ENCODE measurements around the gene SRGAP1. TPM values are rescaled to one million over a fixed set of nuclear protein-coding genes. Genes with fewer than 3 reads are reported as not detected.

The SRGAP1 gene
- total and polyA plus RNA-seq, 4 donors: 13.9 to 17.3 (median 15.2) TPM

DNA sequence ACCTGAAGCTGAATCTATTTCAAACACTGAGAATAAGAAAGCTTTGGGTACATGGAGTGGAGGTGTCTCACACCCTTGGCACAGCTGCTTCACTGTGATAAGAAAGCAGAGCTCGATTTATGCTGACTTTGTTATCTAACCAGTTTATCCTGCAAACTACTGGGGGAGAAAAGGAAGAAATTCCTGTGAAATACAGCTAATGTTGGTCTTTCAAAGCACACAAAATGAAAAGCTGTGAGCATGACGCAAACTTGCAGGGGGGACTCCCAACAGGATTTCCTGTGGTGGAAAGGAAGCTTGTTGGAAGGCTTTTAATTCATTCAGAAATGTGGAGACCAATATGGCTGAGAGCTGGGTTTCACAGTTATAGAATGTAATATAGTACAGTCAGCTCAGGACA is 53.4 kb downstream of the SRGAP1 start:
- no peaks in the 10 kb centered on the region for H3K27me3 ChIP-seq (ENCODE audit: control insufficient read depth, insufficient read depth, low read length)
- 50% methylated on average over 1 of the region's 2 CpGs for WGBS (ENCODE audit: insufficient coverage)
- H3K4me1 ChIP-seq (ENCODE audit: control insufficient read depth, insufficient read depth, low read length): no peaks in the 10 kb centered on the region
- peak in 1 of 6 donors; percentile 38 for DNase-seq (ENCODE audit: low read depth in 4 of 6, low spot score in 6 of 6)
- no peak overlapping the region for H3K27ac ChIP-seq (ENCODE audit: low read depth, low read length)
- no peaks in the 10 kb centered on the region for H3K36me3 ChIP-seq (ENCODE audit: control insufficient read depth, insufficient read depth, low read length)
- no peaks in the 10 kb centered on the region for H3K9me3 ChIP-seq (ENCODE audit: control insufficient read depth, insufficient read depth, low read length)
- no peak overlapping the region for H3K4me3 ChIP-seq (ENCODE audit: low read depth, low read length)

DNA sequence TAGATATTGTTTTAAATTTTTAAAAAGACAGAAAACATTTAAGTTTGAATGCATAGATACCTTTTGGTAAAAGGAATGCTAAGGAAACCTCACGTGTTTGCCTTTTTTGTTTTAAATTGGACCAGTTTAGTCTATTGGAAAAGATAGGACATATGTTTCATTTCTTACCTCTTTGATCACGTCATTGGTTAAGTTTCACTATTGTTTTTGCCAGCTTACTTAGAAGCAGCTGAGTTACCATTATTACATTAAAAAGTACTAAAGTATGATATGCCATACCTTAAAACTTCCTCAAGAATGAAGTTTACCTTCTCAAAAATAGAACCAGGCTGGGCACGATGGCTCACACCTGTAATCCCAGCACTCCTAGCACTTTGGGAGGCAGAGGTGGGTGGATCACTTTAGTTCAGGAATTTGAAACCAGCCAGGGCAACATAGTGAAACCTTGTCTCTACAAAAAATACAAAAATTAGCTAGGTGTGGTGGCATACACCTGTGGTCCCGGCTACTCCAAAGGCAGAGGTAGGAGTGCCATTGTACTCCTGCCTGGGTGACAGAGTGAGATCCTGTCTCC is 54.4 kb downstream of the SRGAP1 start:
- Histone ChIP-seq H3K9me3 (ENCODE audit: control insufficient read depth, insufficient read depth, low read length) (no peaks in the 10 kb centered on the region), H3K27ac (ENCODE audit: low read depth, low read length) (no peak overlapping the region), H3K27me3 (ENCODE audit: control insufficient read depth, insufficient read depth, low read length) (no peaks in the 10 kb centered on the region), H3K4me1 (ENCODE audit: control insufficient read depth, insufficient read depth, low read length) (no peaks in the 10 kb centered on the region), H3K36me3 (ENCODE audit: control insufficient read depth, insufficient read depth, low read length) (no peaks in the 10 kb centered on the region), H3K4me3 (ENCODE audit: low read depth, low read length) (no peak overlapping the region)
- DNase-seq (ENCODE audit: low read depth in 4 of 6, low spot score in 6 of 6): no peak
- WGBS (ENCODE audit: insufficient coverage): no CpG with 5 or more reads among the region's 4 CpGs

GRCh38 chr12:63899396-63899795 is 54.9 kb downstream of the SRGAP1 start:
- Histone ChIP-seq H3K27ac (ENCODE audit: low read depth, low read length) (no peak overlapping the region), H3K36me3 (ENCODE audit: control insufficient read depth, insufficient read depth, low read length) (no peaks in the 10 kb centered on the region), H3K4me1 (ENCODE audit: control insufficient read depth, insufficient read depth, low read length) (no peaks in the 10 kb centered on the region), H3K4me3 (ENCODE audit: low read depth, low read length) (no peak overlapping the region), H3K9me3 (ENCODE audit: control insufficient read depth, insufficient read depth, low read length) (no peaks in the 10 kb centered on the region), H3K27me3 (ENCODE audit: control insufficient read depth, insufficient read depth, low read length) (no peaks in the 10 kb centered on the region)
- DNase-seq (ENCODE audit: low read depth in 4 of 6, low spot score in 6 of 6): no peak
- 90% methylated on average over 1 of the region's 4 CpGs for WGBS (ENCODE audit: insufficient coverage)

GRCh38 chr12:63900922-63901793 is 56.7 kb downstream of the SRGAP1 start:
- Histone ChIP-seq H3K27ac (ENCODE audit: low read depth, low read length) (no peak overlapping the region), H3K4me3 (ENCODE audit: low read depth, low read length) (no peak overlapping the region), H3K9me3 (ENCODE audit: control insufficient read depth, insufficient read depth, low read length) (peaks cover 1% of the 10 kb centered on the region), H3K4me1 (ENCODE audit: control insufficient read depth, insufficient read depth, low read length) (no peaks in the 10 kb centered on the region), H3K27me3 (ENCODE audit: control insufficient read depth, insufficient read depth, low read length) (no peaks in the 10 kb centered on the region), H3K36me3 (ENCODE audit: control insufficient read depth, insufficient read depth, low read length) (no peaks in the 10 kb centered on the region)
- no peak for DNase-seq (ENCODE audit: low read depth in 4 of 6, low spot score in 6 of 6)
- WGBS (ENCODE audit: insufficient coverage): 83% methylated on average over 2 of the region's 2 CpGs

- 60% methylated on average over 1 of the region's 4 CpGs for WGBS (ENCODE audit: insufficient coverage)
- no peaks in the 10 kb centered on the region for H3K4me1 ChIP-seq (ENCODE audit: control insufficient read depth, insufficient read depth, low read length)
- DNase-seq (ENCODE audit: low read depth in 4 of 6, low spot score in 6 of 6): no peak
- H3K4me3 ChIP-seq (ENCODE audit: low read depth, low read length): no peak overlapping the region
- peaks cover 1% of the 10 kb centered on the region for H3K9me3 ChIP-seq (ENCODE audit: control insufficient read depth, insufficient read depth, low read length)
- H3K27me3 ChIP-seq (ENCODE audit: control insufficient read depth, insufficient read depth, low read length): no peaks in the 10 kb centered on the region
- H3K36me3 ChIP-seq (ENCODE audit: control insufficient read depth, insufficient read depth, low read length): no peaks in the 10 kb centered on the region
- H3K27ac ChIP-seq (ENCODE audit: low read depth, low read length): no peak overlapping the region
These were observed 60.2 kb downstream of the SRGAP1 start for GRCh38 chr12:63904653-63905052.

DNA sequence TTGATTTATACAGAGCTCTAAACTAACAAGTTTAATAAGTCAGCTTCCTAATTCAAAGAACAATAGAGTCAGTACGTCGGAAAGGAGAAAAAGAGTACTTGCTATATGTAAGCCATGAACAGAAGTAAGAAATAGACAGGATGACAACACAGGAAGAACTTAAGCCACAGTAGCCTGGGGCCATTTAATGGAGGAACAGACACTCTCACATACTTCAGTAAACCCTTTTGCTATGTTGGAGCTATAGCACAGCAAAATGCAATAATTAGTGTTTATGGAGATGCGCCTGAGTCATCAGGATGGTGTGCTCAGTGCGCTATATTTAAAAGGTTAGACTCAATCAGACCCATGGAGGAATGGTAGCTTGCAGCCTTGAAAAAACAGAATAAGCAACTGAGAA is 61.0 kb downstream of the SRGAP1 start:
- no peak for DNase-seq (ENCODE audit: low read depth in 4 of 6, low spot score in 6 of 6)
- Histone ChIP-seq H3K27me3 (ENCODE audit: control insufficient read depth, insufficient read depth, low read length) (no peaks in the 10 kb centered on the region), H3K36me3 (ENCODE audit: control insufficient read depth, insufficient read depth, low read length) (no peaks in the 10 kb centered on the region), H3K4me1 (ENCODE audit: control insufficient read depth, insufficient read depth, low read length) (no peaks in the 10 kb centered on the region), H3K4me3 (ENCODE audit: low read depth, low read length) (no peak overlapping the region), H3K27ac (ENCODE audit: low read depth, low read length) (no peak overlapping the region), H3K9me3 (ENCODE audit: control insufficient read depth, insufficient read depth, low read length) (peaks cover 1% of the 10 kb centered on the region)
- 100% methylated on average over 2 of the region's 4 CpGs for WGBS (ENCODE audit: insufficient coverage)

GRCh38 chr12:63906876-63907275 is 62.4 kb downstream of the SRGAP1 start:
- DNase-seq (ENCODE audit: low read depth in 4 of 6, low spot score in 6 of 6): no peak
- no peaks in the 10 kb centered on the region for H3K36me3 ChIP-seq (ENCODE audit: control insufficient read depth, insufficient read depth, low read length)
- no peak overlapping the region for H3K4me3 ChIP-seq (ENCODE audit: low read depth, low read length)
- no peak overlapping the region for H3K27ac ChIP-seq (ENCODE audit: low read depth, low read length)
- H3K4me1 ChIP-seq (ENCODE audit: control insufficient read depth, insufficient read depth, low read length): no peaks in the 10 kb centered on the region
- no peaks in the 10 kb centered on the region for H3K27me3 ChIP-seq (ENCODE audit: control insufficient read depth, insufficient read depth, low read length)
- WGBS (ENCODE audit: insufficient coverage): no CpG with 5 or more reads among the region's 1 CpG
- peaks cover 1% of the 10 kb centered on the region for H3K9me3 ChIP-seq (ENCODE audit: control insufficient read depth, insufficient read depth, low read length)

GRCh38 chr12:63907561-63907960 is 63.1 kb downstream of the SRGAP1 start:
- Histone ChIP-seq H3K27me3 (ENCODE audit: control insufficient read depth, insufficient read depth, low read length) (no peaks in the 10 kb centered on the region), H3K4me1 (ENCODE audit: control insufficient read depth, insufficient read depth, low read length) (no peaks in the 10 kb centered on the region)
- WGBS (ENCODE audit: insufficient coverage): no CpG with 5 or more reads among the region's 2 CpGs

DNA sequence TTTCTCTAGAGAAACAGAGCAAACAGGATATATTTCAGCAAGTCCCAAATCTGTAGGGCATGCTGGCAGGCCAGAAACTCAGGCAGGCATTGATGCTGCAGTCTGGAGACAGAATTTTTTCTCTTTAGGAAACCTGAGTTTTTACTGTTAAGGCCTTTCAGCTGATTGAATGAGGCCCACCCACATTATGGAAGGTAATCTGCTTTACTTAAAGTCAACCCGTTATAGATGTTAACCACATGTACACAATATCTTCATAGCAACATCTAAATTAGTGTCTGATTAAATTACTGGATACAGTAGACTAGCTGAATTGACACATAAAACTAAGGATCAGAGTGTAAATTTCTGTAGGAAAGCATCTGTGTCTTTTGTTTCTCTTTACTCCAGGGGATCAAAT is 65.2 kb downstream of the SRGAP1 start:
- Histone ChIP-seq H3K27ac (ENCODE audit: low read depth, low read length) (no peak overlapping the region), H3K27me3 (ENCODE audit: control insufficient read depth, insufficient read depth, low read length) (no peaks in the 10 kb centered on the region), H3K4me1 (ENCODE audit: control insufficient read depth, insufficient read depth, low read length) (no peaks in the 10 kb centered on the region), H3K36me3 (ENCODE audit: control insufficient read depth, insufficient read depth, low read length) (no peaks in the 10 kb centered on the region), H3K4me3 (ENCODE audit: low read depth, low read length) (no peak overlapping the region), H3K9me3 (ENCODE audit: control insufficient read depth, insufficient read depth, low read length) (peaks cover 1% of the 10 kb centered on the region)
- no CpG with 5 or more reads among the region's 1 CpG for WGBS (ENCODE audit: insufficient coverage)
- DNase-seq (ENCODE audit: low read depth in 4 of 6, low spot score in 6 of 6): no peak

More at GRCh38 chr12:63907561-63907960, 63.1 kb downstream of the SRGAP1 start:
- Histone ChIP-seq H3K4me3 (ENCODE audit: low read depth, low read length) (no peak overlapping the region), H3K36me3 (ENCODE audit: control insufficient read depth, insufficient read depth, low read length) (no peaks in the 10 kb centered on the region), H3K9me3 (ENCODE audit: control insufficient read depth, insufficient read depth, low read length) (peaks cover 1% of the 10 kb centered on the region), H3K27ac (ENCODE audit: low read depth, low read length) (no peak overlapping the region)
- DNase-seq (ENCODE audit: low read depth in 4 of 6, low spot score in 6 of 6): no peak

GRCh38 chr12:63911341-63911740 is 66.8 kb downstream of the SRGAP1 start:
- Histone ChIP-seq H3K4me1 (ENCODE audit: control insufficient read depth, insufficient read depth, low read length) (no peaks in the 10 kb centered on the region), H3K27me3 (ENCODE audit: control insufficient read depth, insufficient read depth, low read length) (no peaks in the 10 kb centered on the region), H3K4me3 (ENCODE audit: low read depth, low read length) (no peak overlapping the region), H3K9me3 (ENCODE audit: control insufficient read depth, insufficient read depth, low read length) (no peaks in the 10 kb centered on the region), H3K27ac (ENCODE audit: low read depth, low read length) (no peak overlapping the region), H3K36me3 (ENCODE audit: control insufficient read depth, insufficient read depth, low read length) (no peaks in the 10 kb centered on the region)
- WGBS (ENCODE audit: insufficient coverage): 100% methylated on average over 1 of the region's 4 CpGs
- DNase-seq (ENCODE audit: low read depth in 4 of 6, low spot score in 6 of 6): no peak

Data from spinal cord (tissue), 10 donors.